RWPE1 (cell line): ENCODE results near the gene TPST2.

Experiments used
- CTCF ChIA-PET: fragments of 350-600 bp; sonication (Branson Sonifier 250); formaldehyde crosslinking; extraction: SDS; loops from one replicate; lab custom pipeline; 2021; lab: Yijun Ruan, JAX
- POLR2A ChIA-PET: fragments of 400-600 bp; formaldehyde crosslinking; extraction: SDS; loops from one replicate; lab custom pipeline; 2020; ENCODE audit warnings: antibody characterized with exemption; ENCODE audit not compliant: low non-redundant PET; lab: Yijun Ruan, JAX
- DNase-seq: peaks from one replicate; pipeline ENCODE4 v3.0.0; 2012; ENCODE audit warnings: low spot score
- H3K27ac ChIP-seq: fragments of 450-650 bp; 2 replicates; pipeline ENCODE4 v1.5.1; 2017
- TF ChIP-seq, protein P1 (sequence below): fragments of 450-650 bp; conservative IDR thresholded peaks from 2 replicates; pipeline ENCODE4 v1.5.1; 2017; ENCODE audit warnings: low read depth, mild to moderate bottlenecking

Gene TPST2

DNA sequence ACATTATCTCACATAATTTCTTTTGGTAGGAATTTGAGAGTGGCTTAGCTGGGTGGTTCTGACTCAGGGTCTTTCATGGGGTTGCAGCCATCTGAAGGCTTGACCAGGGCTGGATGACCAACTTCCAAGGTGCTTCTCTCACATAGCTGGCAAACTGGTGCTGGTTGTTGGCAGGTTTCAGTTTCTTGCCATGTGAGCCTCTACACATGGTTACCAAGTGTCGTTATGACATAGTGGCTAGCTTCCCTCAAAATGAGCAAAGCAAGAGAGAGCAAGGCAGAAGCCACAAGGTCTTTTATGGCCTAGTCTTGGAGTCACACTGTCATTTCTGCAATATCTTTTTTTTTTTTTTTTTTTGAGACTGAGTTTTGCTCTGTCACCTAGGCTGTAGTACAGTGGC lies 73.4 kb downstream of the TPST2 start:
- POLR2A ChIA-PET = no interaction called here
- no peak for DNase-seq
- CTCF ChIA-PET = no interaction called here
- no peak overlapping the region for H3K27ac ChIP-seq
- TF ChIP-seq, protein P1, sequence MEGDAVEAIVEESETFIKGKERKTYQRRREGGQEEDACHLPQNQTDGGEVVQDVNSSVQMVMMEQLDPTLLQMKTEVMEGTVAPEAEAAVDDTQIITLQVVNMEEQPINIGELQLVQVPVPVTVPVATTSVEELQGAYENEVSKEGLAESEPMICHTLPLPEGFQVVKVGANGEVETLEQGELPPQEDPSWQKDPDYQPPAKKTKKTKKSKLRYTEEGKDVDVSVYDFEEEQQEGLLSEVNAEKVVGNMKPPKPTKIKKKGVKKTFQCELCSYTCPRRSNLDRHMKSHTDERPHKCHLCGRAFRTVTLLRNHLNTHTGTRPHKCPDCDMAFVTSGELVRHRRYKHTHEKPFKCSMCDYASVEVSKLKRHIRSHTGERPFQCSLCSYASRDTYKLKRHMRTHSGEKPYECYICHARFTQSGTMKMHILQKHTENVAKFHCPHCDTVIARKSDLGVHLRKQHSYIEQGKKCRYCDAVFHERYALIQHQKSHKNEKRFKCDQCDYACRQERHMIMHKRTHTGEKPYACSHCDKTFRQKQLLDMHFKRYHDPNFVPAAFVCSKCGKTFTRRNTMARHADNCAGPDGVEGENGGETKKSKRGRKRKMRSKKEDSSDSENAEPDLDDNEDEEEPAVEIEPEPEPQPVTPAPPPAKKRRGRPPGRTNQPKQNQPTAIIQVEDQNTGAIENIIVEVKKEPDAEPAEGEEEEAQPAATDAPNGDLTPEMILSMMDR = no peak

DNA sequence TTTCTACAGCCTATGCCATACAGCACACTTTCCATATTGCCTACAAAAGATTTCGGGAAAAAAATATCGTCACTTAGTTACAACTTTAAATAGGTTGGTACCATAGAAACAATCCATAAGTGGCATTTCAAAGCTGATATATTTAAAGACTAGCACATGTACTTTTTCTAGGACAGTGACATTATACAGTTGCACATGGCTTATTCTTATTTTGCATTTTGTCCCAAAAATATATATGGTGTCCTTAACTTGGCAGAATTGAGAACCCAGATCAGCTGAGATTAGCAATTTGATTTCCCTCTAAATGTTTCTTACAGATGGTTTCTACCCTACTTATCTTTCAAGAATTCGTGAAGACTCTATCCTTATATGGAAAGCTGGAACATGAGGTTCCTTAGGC lies 74.0 kb downstream of the TPST2 start:
- TF ChIP-seq, protein P1 = no peak
- CTCF ChIA-PET = no interaction called here
- H3K27ac ChIP-seq = no peak overlapping the region
- POLR2A ChIA-PET = no interaction called here
- no peak for DNase-seq

DNA sequence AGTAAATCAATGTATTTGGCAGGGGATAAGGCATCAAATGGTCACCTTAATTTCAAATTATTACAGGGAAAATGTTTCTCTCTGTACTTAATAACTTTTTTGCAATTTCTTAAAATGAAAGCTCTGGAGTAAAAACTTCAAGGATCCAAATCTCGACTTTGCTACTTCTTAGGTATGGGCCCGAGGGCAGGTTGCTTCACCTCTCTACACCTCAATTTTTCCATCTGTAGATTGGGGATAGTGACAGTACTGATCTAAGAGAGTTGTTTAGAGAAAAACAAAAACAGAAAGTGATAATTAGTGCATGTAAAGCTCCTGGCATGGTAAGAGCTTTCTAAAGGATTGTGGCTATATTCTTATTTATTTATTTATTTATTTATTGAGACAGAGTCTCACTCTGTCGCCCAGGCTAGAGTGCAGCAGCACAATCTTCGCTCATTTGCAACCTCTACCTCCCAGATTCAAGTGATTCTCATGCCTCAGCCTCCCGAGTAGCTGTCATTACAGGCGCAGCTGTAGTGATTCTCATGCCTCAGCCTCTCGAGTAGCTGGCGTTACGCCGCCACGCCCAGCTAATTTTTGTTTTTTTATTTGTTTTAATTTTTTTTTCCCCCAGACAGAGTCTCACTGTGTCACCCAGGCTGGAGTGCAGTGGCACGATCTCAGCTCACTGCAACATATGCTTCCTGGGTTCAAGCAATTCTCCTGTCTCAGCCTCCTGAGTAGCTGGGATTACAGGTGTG lies 75.3 kb downstream of the TPST2 start:
- DNase-seq = no peak
- TF ChIP-seq, protein P1 = no peak
- H3K27ac ChIP-seq = no peak overlapping the region
- POLR2A ChIA-PET = no interaction called here
- CTCF ChIA-PET = no interaction called here

DNA sequence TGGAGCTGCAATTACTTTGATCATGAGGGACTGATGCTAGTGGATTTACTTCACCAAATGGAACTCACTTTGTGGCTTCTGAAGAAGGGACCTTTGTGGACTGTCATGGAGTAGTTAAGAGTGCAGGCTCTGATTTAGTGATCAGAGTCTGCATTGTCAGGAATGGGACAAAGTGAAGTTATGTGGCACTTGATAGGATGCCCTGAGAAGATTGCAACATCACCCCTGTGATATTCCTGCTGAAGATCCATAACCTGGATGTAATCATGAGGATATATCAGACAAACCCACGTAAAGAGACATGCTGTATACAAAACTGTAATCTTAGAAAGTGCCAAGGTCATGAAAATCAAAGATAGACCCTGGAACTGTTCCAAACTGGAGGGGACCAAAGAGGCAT lies 76.1 kb downstream of the TPST2 start:
- POLR2A ChIA-PET = no interaction called here
- TF ChIP-seq, protein P1 = no peak
- CTCF ChIA-PET = no interaction called here
- H3K27ac ChIP-seq = no peak overlapping the region
- no peak for DNase-seq

DNA sequence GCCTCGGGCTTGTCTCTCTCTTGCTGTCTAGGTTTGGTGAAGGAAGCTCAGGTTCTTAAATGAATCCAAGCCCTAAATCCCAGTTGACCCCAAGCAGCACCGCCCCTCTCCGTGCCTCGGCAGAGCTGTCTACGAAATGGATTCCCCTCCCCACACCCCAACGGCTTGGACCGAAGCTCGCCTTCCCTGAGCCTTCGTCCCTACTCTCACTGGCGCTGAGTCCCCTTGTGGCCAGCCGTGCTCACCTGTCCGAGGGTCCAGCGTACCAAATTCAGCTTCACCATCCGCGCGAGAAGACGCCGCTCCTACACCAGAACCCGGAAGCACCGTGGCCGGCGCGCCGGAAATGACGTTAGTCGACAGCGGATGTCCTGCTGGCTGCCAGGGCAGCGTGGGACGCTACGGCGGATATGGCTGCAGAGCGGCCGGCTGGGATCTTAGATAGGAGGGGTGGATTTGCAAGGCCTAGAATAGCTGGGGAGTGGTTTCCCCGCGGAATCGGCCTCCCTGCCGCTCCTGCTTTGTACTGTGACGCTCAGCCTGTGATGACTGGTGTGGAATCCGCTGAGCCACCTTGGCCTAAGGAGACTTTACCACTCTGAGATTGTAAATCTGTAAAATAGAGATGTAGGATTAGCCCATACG lies 77.7 kb downstream of the TPST2 start, which contains the start of gene TFIP11:
Gene TFIP11, minus strand, starts transcription at position 325 of the 645 bp plus-strand sequence. CDS start 2,201 bp downstream, outside the sequence.
- POLR2A ChIA-PET = no interaction called here
- H3K27ac ChIP-seq = peak within 1 kb of the TSS; percentile 65

DNA sequence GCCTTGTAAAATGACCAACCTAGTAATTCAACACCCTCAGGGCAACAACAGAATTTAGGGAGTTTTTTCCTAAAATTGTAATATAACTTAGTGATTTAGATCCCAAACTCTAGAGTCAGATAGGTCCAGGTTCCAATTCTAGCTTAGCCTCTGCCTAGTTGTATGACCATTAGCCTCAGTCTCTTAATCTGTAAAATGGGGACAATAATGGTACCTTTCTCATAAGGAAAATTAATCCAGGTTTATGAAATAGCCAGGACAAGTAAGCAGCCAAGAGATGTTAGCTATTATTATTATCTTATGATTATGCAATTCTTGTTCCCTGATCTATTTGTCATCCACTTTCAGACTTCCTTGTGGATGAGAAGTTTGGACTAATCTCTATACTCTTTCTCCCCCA lies 81.8 kb downstream of the TPST2 start:
- TF ChIP-seq, protein P1 = no peak
- CTCF ChIA-PET = no interaction called here
- POLR2A ChIA-PET = no interaction called here
- H3K27ac ChIP-seq = no peak overlapping the region
- DNase-seq = no peak

More for the DNA sequence above, 77.7 kb downstream of the TPST2 start, which contains the start of gene TFIP11:
- TF ChIP-seq, protein P1 = no peak
- CTCF ChIA-PET = interaction anchor here (0.6 kb wide), 1 partner anchor 1267 kb away, joined by 3 read pairs; no protein-coding TSS in a partner anchor
- peak; percentile 86 for DNase-seq
